NB4 (cell line): ENCODE results near the gene HARBI1.

ENCODE experiments used
- DNase-seq: peaks from one replicate; pipeline ENCODE4 v3.0.0; 2010; ENCODE audit warnings: low read depth
- H3K4me3 ChIP-seq: one replicate; pipeline ENCODE4 v1.5.1; 2011; ENCODE audit warnings: mild to moderate bottlenecking, low read depth, low read length, moderate library complexity
- CTCF ChIP-seq: IDR thresholded peaks from one replicate; pipeline ENCODE4 v1.5.1; 2012; ENCODE audit warnings: low read depth, low read length
- MAX ChIP-seq: IDR thresholded peaks from 2 replicates; pipeline ENCODE4 v1.6.1; 2011; ENCODE audit warnings: low read depth, low read length
- MYC ChIP-seq: IDR thresholded peaks from 2 replicates; pipeline ENCODE4 v1.6.1; 2011; ENCODE audit warnings: low read depth, low read length
- POLR2A ChIP-seq: IDR thresholded peaks from 2 replicates; pipeline ENCODE4 v1.6.1; 2011; ENCODE audit warnings: mild to moderate bottlenecking; ENCODE audit not compliant: insufficient read length; ENCODE audit errors: extremely low read depth

Gene HARBI1

GRCh38 chr11:46559815-46560214 is 57.2 kb downstream of the HARBI1 start:
- H3K4me3 ChIP-seq, result no peak overlapping the region
- DNase-seq, result no peak

GRCh38 chr11:46557684-46558151 is 59.3 kb downstream of the HARBI1 start:
- TF ChIP-seq MAX (no peak), MYC (no peak), CTCF (no peak), POLR2A (no peak)

More at GRCh38 chr11:46559815-46560214, 57.2 kb downstream of the HARBI1 start:
- TF ChIP-seq MAX (no peak), POLR2A (no peak), CTCF (no peak), MYC (no peak)

GRCh38 chr11:46555267-46556054 is 61.6 kb downstream of the HARBI1 start:
- TF ChIP-seq CTCF (no peak), MYC (no peak), MAX (no peak), POLR2A (no peak)
- peak overlapping the region; percentile 2 for H3K4me3 ChIP-seq
- DNase-seq, result peak; percentile 79

More at GRCh38 chr11:46557684-46558151, 59.3 kb downstream of the HARBI1 start:
- no peak overlapping the region for H3K4me3 ChIP-seq
- DNase-seq, result no peak

- TF ChIP-seq MYC (no peak), CTCF (no peak), POLR2A (no peak)
- peak overlapping the region; percentile 4 for H3K4me3 ChIP-seq
- DNase-seq, result peak; percentile 68
Measured at GRCh38 chr11:46554213-46555147, 62.5 kb downstream of the HARBI1 start.

GRCh38 chr11:46553814-46554212 is 63.2 kb downstream of the HARBI1 start:
- peak overlapping the region; percentile 4 for H3K4me3 ChIP-seq
- TF ChIP-seq MAX (no peak), POLR2A (no peak), MYC (no peak), CTCF (no peak)
- DNase-seq, result peak; percentile 57
